AG04450 (cell line): ENCODE data around the gene CHAC2. TPM values are rescaled to one million over a fixed set of nuclear protein-coding genes. Genes with fewer than 3 reads are reported as not detected.

ENCODE experiments used
- CTCF ChIA-PET: fragments of 300-600, 350-600 bp; formaldehyde crosslinking; extraction: SDS; loops from one replicate; lab custom pipeline; 2022; ENCODE audit warnings: antibody characterized with exemption, inconsistent platforms; lab: Charles Lee
- POLR2A ChIA-PET: fragments of 350-600 bp; formaldehyde crosslinking; extraction: SDS; loops from one replicate; lab custom pipeline; 2021; ENCODE audit warnings: antibody characterized with exemption, inconsistent platforms; lab: Yijun Ruan, JAX
- DNase-seq: peaks from one replicate; pipeline ENCODE4 v3.0.0-alpha.2; 2011; ENCODE audit warnings: low read depth, low spot score
- H3K27ac ChIP-seq: one replicate; pipeline ENCODE4 v1.5.1; 2012; ENCODE audit warnings: low read depth, low read length, control low read depth
- H3K27me3 ChIP-seq: one replicate; pipeline ENCODE4 v1.6.0; 2012; ENCODE audit warnings: low read length; ENCODE audit not compliant: control insufficient read depth, insufficient read depth
- H3K4me3 ChIP-seq: 2 replicates; pipeline ENCODE4 v1.5.1; 2011; ENCODE audit warnings: mild to moderate bottlenecking, low read depth, low read length, control low read depth
- H3K9me3 ChIP-seq: 2 replicates; pipeline ENCODE4 v1.5.1; 2012; ENCODE audit warnings: low read length; ENCODE audit not compliant: control insufficient read depth, insufficient read depth
- CTCF ChIP-seq: IDR thresholded peaks from 2 replicates; pipeline ENCODE4 v1.5.1; 2011; ENCODE audit warnings: low read depth, low read length, control low read depth, inconsistent platforms
- polyA plus RNA-seq: library from polyadenylated mRNA; depleted of rRNA; stranded (reverse); fragments of >200 nt; gene quantifications from 2 replicates; pipeline ENCODE4 v1.2.3, GENCODE V29; 2011

Gene CHAC2
- polyA plus RNA-seq, 1 experiment, result 3.6 TPM

- DNase-seq, result no peak
- Histone ChIP-seq H3K27ac (no peak overlapping the region), H3K4me3 (no peak overlapping the region), H3K9me3 (no peaks in the 10 kb centered on the region), H3K27me3 (no peaks in the 10 kb centered on the region)
- CTCF ChIA-PET, result no interaction called here
- POLR2A ChIA-PET, result no interaction called here
- TF ChIP-seq CTCF, result no peak
Measured at GRCh38 chr2:53811601-53812000, 44.0 kb downstream of the CHAC2 start.

- no peaks in the 10 kb centered on the region for H3K27me3 ChIP-seq
- no peaks in the 10 kb centered on the region for H3K9me3 ChIP-seq
- no peak for TF ChIP-seq CTCF
- H3K27ac ChIP-seq, result no peak overlapping the region
- CTCF ChIA-PET, result no interaction called here
- H3K4me3 ChIP-seq, result no peak overlapping the region
- POLR2A ChIA-PET, result no interaction called here
- no peak for DNase-seq
Measured at GRCh38 chr2:53813151-53813550, 45.5 kb downstream of the CHAC2 start.

- TF ChIP-seq CTCF, result no peak
- DNase-seq, result no peak
- Histone ChIP-seq H3K27ac (no peak overlapping the region), H3K9me3 (no peaks in the 10 kb centered on the region), H3K4me3 (no peak overlapping the region), H3K27me3 (no peaks in the 10 kb centered on the region)
- ChIA-PET POLR2A (no interaction called here), CTCF (no interaction called here)
Measured at GRCh38 chr2:53818854-53819435, 51.3 kb downstream of the CHAC2 start.

- CTCF ChIA-PET, result no interaction called here
- Histone ChIP-seq H3K27me3 (no peaks in the 10 kb centered on the region), H3K4me3 (no peak overlapping the region), H3K27ac (no peak overlapping the region), H3K9me3 (no peaks in the 10 kb centered on the region)
- no peak for TF ChIP-seq CTCF
- POLR2A ChIA-PET, result no interaction called here
- no peak for DNase-seq
Measured at GRCh38 chr2:53819634-53820033, 52.0 kb downstream of the CHAC2 start.

- DNase-seq, result no peak
- Histone ChIP-seq H3K27me3 (no peaks in the 10 kb centered on the region), H3K9me3 (no peaks in the 10 kb centered on the region), H3K27ac (no peak overlapping the region), H3K4me3 (no peak overlapping the region)
- CTCF ChIA-PET, result no interaction called here
- no peak for TF ChIP-seq CTCF
- POLR2A ChIA-PET, result no interaction called here
Measured at GRCh38 chr2:53820048-53820447, 52.4 kb downstream of the CHAC2 start.
